ENCODE measurements around the gene PRRT4.

GRCh38 chr7:128388145-128388485 is 26.6 kb upstream of the PRRT4 start:
- TF ChIP-seq CTCF (IDR thresholded peaks at IDR 0.05; ENCODE audit: low read depth, low read length) (no peak), POLR2A (IDR thresholded peaks at IDR 0.05; ENCODE audit: extremely low read depth, insufficient read length) (no peak), MYC (IDR thresholded peaks at IDR 0.05; ENCODE audit: low read depth, low read length) (no peak), MAX (IDR thresholded peaks at IDR 0.05; ENCODE audit: low read depth, low read length) (no peak)
